Measurements from ENCODE around the gene IARS2. TPM values are rescaled to one million over a fixed set of nuclear protein-coding genes. Genes with fewer than 3 reads are reported as not detected.
"Not testable (repeated sequence)": the region's sequence is repeated elsewhere in the genome, so short reads cannot be mapped to it uniquely, and the experiment has no call there.

IARS2 gene
- total and polyA plus RNA-seq, 2 donors from 2014 or later, result 42.9 to 51.4 TPM

DNA sequence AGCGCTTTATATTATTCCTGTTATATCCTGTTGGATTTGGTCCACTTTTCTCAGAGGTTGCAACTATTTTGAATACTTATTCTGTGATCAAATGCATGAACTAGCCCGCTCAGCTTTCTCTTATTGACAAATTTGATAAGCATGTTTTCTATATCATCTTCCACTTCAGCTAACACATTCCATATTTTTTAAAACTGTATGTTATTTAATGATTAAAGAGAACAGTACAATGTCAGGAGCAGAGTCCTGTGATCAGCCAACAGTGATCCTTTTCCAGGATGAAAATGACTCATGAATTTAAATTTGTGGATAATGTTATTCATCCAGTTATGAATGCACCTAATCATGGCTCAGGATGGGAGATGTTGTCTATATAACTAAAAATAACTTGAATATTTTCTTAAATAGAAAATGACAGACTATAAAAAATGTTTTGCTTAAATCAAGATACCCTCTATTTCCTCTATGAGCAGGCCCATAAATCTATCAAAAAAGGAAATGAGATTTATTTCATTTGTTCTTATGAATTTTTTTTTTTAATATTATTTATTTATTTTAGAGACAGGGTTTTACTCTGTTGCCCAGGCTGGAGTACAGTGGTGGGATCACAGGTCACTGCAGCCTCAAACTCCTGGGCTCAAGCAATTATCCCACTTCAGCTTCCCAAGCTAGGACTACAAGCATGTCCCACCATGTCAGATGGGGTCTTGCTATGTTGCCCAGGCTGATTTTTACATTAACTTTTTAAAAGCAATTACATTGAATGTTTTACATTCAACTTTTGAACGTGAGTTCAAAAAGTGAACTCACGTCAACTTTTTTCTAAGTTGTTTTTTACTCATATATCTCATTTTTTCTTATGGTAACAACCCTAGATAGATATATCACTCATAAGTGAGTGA lies 16.8 kb upstream of the IARS2 start:
- FAIRE-seq (peak; percentile 17), DNase-seq (no peak)
- no peaks in the 10 kb centered on the region for H3K4me1 ChIP-seq (ENCODE audit: control insufficient read depth in 2 of 3, insufficient read depth in 2 of 3, low read depth in 1 of 3, low read length in 3 of 3)
- no peak overlapping the region for H3K27ac ChIP-seq (ENCODE audit: low read depth in 2 of 2, low read length in 2 of 2)
- no peak overlapping the region for H3K9ac ChIP-seq (ENCODE audit: low read length in 3 of 3)
- H3K4me3 ChIP-seq (ENCODE audit: low read length in 3 of 3), result no peak overlapping the region
- TF ChIP-seq, protein P1, sequence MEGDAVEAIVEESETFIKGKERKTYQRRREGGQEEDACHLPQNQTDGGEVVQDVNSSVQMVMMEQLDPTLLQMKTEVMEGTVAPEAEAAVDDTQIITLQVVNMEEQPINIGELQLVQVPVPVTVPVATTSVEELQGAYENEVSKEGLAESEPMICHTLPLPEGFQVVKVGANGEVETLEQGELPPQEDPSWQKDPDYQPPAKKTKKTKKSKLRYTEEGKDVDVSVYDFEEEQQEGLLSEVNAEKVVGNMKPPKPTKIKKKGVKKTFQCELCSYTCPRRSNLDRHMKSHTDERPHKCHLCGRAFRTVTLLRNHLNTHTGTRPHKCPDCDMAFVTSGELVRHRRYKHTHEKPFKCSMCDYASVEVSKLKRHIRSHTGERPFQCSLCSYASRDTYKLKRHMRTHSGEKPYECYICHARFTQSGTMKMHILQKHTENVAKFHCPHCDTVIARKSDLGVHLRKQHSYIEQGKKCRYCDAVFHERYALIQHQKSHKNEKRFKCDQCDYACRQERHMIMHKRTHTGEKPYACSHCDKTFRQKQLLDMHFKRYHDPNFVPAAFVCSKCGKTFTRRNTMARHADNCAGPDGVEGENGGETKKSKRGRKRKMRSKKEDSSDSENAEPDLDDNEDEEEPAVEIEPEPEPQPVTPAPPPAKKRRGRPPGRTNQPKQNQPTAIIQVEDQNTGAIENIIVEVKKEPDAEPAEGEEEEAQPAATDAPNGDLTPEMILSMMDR (IDR thresholded peaks at IDR 0.05; ENCODE audit: borderline replicate concordance, extremely low read depth, insufficient read depth), result no peak
- peaks cover 3 to 8% (median 6%) of the 10 kb centered on the region in 3 donors for H3K36me3 ChIP-seq (ENCODE audit: control insufficient read depth in 2 of 3, insufficient read depth in 3 of 3, low read length in 3 of 3)
- no peaks in the 10 kb centered on the region for H3K27me3 ChIP-seq (ENCODE audit: control insufficient read depth, insufficient read depth, low read length)
- H3K9me3 ChIP-seq (ENCODE audit: control insufficient read depth in 2 of 3, insufficient read depth in 1 of 3, low read length in 3 of 3), result no peaks in the 10 kb centered on the region
- intact Hi-C loops (cut with DNase I), result no loop called here

DNA sequence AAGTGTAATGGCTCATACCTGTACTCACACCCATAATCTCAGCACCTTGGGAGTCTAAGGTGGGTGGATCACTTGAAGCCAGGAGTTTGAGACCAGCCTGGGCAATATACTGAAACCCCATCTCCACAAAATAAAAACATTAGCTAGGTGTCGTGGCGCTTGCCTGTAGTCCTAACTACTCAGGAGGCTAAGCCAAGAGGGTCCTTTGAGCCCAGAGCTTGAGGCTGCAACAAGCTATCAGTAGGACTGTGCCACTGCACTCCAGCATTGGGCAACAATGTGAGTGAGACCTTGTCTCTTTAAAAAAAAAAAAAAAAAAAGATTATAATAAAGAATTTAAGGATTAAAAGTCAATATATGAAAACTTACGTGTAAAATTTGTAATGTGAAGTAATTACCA lies 16.0 kb upstream of the IARS2 start:
- Histone ChIP-seq H3K4me3 (ENCODE audit: low read length in 3 of 3) (no peak overlapping the region), H3K9ac (ENCODE audit: low read length in 3 of 3) (no peak overlapping the region), H3K9me3 (ENCODE audit: control insufficient read depth in 2 of 3, insufficient read depth in 1 of 3, low read length in 3 of 3) (no peaks in the 10 kb centered on the region), H3K27me3 (ENCODE audit: control insufficient read depth, insufficient read depth, low read length) (no peaks in the 10 kb centered on the region), H3K27ac (ENCODE audit: low read depth in 2 of 2, low read length in 2 of 2) (no peak overlapping the region), H3K36me3 (ENCODE audit: control insufficient read depth in 2 of 3, insufficient read depth in 3 of 3, low read length in 3 of 3) (peaks cover under 1 to 3% (median 1%) of the 10 kb centered on the region in 3 donors), H3K4me1 (ENCODE audit: control insufficient read depth in 2 of 3, insufficient read depth in 2 of 3, low read depth in 1 of 3, low read length in 3 of 3) (no peaks in the 10 kb centered on the region)
- intact Hi-C loops (cut with DNase I), result no loop called here
- FAIRE-seq (no peak), DNase-seq (no peak)
- TF ChIP-seq, protein P1 (IDR thresholded peaks at IDR 0.05; ENCODE audit: borderline replicate concordance, extremely low read depth, insufficient read depth), result no peak

DNA sequence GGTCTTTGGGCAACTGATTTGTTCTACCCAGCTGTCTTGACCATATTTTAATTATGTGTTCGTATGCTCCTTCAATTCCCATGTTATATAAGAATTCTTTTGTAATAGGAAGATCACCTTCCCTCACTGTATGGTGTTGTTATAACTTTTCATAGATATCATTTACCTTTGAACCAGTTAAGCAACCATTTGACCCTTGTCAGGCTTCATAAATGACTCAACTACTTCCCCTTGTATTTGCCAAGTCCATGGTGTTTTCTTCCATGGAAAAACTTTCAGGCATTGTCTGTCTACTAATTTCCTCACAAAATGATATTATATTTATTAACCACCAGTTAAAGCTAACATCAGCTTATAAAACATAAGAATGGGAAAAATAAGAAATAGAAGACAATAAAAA lies 9.5 kb upstream of the IARS2 start:
- TF ChIP-seq, protein P1 (IDR thresholded peaks at IDR 0.05; ENCODE audit: borderline replicate concordance, extremely low read depth, insufficient read depth), result no peak
- Histone ChIP-seq H3K27me3 (ENCODE audit: control insufficient read depth, insufficient read depth, low read length) (no peaks in the 10 kb centered on the region), H3K9me3 (ENCODE audit: control insufficient read depth in 2 of 3, insufficient read depth in 1 of 3, low read length in 3 of 3) (no peaks in the 10 kb centered on the region), H3K4me1 (ENCODE audit: control insufficient read depth in 2 of 3, insufficient read depth in 2 of 3, low read depth in 1 of 3, low read length in 3 of 3) (no peaks in the 10 kb centered on the region), H3K4me3 (ENCODE audit: low read length in 3 of 3) (no peak overlapping the region), H3K27ac (ENCODE audit: low read depth in 2 of 2, low read length in 2 of 2) (no peak overlapping the region), H3K36me3 (ENCODE audit: control insufficient read depth in 2 of 3, insufficient read depth in 3 of 3, low read length in 3 of 3) (no peaks in the 10 kb centered on the region), H3K9ac (ENCODE audit: low read length in 3 of 3) (no peak overlapping the region)
- FAIRE-seq (no peak), DNase-seq (no peak)
- intact Hi-C loops (cut with DNase I), result no loop called here

DNA sequence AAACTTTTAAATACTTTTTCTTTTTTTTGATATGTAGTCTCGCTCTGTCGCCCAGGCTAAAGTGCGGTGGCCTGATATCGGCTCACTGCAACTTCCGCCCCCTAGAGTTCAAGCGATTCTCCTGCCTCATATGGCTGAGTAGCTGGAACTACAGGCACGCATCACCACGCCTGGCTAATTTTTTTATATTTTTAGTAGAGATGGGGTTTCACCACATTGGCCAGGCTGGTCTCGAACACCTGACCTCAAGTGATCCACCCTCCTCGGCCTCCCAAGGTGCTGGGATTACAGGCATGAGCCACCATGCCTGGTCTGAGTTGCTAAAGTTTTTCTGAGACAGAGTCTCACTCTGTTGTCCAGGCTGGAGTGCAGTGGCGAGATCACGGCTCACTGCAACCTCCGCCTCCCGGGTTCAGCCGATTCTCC lies 7.7 kb upstream of the IARS2 start:
- H3K36me3 ChIP-seq (ENCODE audit: control insufficient read depth in 2 of 3, insufficient read depth in 3 of 3, low read length in 3 of 3); FAIRE-seq: not testable (repeated sequence)

More for the DNA sequence above, 7.7 kb upstream of the IARS2 start:
- H3K9ac ChIP-seq (ENCODE audit: low read length in 3 of 3); H3K9me3 ChIP-seq (ENCODE audit: control insufficient read depth in 2 of 3, insufficient read depth in 1 of 3, low read length in 3 of 3); intact Hi-C loops (cut with DNase I); DNase-seq; H3K4me3 ChIP-seq (ENCODE audit: low read length in 3 of 3); H3K27me3 ChIP-seq (ENCODE audit: control insufficient read depth, insufficient read depth, low read length); H3K27ac ChIP-seq (ENCODE audit: low read depth in 2 of 2, low read length in 2 of 2); H3K4me1 ChIP-seq (ENCODE audit: control insufficient read depth in 2 of 3, insufficient read depth in 2 of 3, low read depth in 1 of 3, low read length in 3 of 3): not testable (repeated sequence)
